ENCODE measurements around the gene AEN.

- no peak for TF ChIP-seq CTCF (IDR thresholded peaks at IDR 0.05; ENCODE audit: insufficient read depth, low read depth, low read length)
- TF ChIP-seq EZH2 (IDR thresholded peaks at IDR 0.05; ENCODE audit: insufficient read depth, low read length) = no peak
Measured at GRCh38 chr15:88654430-88655102, 33.4 kb downstream of the AEN start.

Measured in astrocyte (in vitro differentiated cells and primary cell).